K562 (cell line): ENCODE measurements around the gene LGALS7. TPM values are rescaled to one million over a fixed set of nuclear protein-coding genes. Genes with fewer than 3 reads are reported as not detected.

Source experiments
- ETS2 ChIP-seq: IDR thresholded peaks from 2 replicates; pipeline ENCODE4 v1.6.1; 2016; ENCODE audit warnings: borderline replicate concordance, missing genetic modification characterization, mild to moderate bottlenecking, moderate library complexity, missing compliant biosample characterization; ENCODE audit not compliant: poor library complexity, severe bottlenecking
- FOXJ3 ChIP-seq: sonication (generic); formaldehyde crosslinking; IDR thresholded peaks from 2 replicates; pipeline ENCODE4 v1.4.0; 2020; ENCODE audit warnings: mild to moderate bottlenecking, missing genetic modification reagents
- KDM1A ChIP-seq, 2 experiments: fragments of 450-650 bp; IDR thresholded peaks; 2 replicates each; pipeline ENCODE4 v1.6.1; 2016; ENCODE audit warnings: mild to moderate bottlenecking in 2 of 2
- KDM4B ChIP-seq, 2 experiments: fragments of 450-650 bp in 1 of 2; sonication (generic) in 1 of 2; IDR thresholded peaks; 2 replicates each; pipeline ENCODE4 v1.6.1; 2016 to 2017; ENCODE audit warnings: borderline replicate concordance in 2 of 2, antibody characterized with exemption in 1 of 2, low read depth in 1 of 2, mild to moderate bottlenecking in 1 of 2
- KHSRP ChIP-seq: fragments of 450-650 bp; IDR thresholded peaks from 2 replicates; pipeline ENCODE4 v1.6.1; 2017
- MECOM ChIP-seq: fragments of 250-450 bp; sonication (Bioruptor Pico); IDR thresholded peaks from 2 replicates; pipeline ENCODE4 v1.8.0; 2022; ENCODE audit warnings: inconsistent platforms
- PYGO2 ChIP-seq: fragments of 450-650 bp; IDR thresholded peaks from 2 replicates; pipeline ENCODE4 v1.6.1; 2016; ENCODE audit warnings: mild to moderate bottlenecking, missing genetic modification characterization, moderate library complexity, missing compliant biosample characterization
- SMAD4 ChIP-seq: fragments of 250-450 bp; sonication (Bioruptor Pico); conservative IDR thresholded peaks from 2 replicates; pipeline ENCODE4 v1.8.0; 2021; ENCODE audit warnings: inconsistent platforms, mild to moderate bottlenecking, moderate library complexity
- SOX6 ChIP-seq: fragments of 450-650 bp; IDR thresholded peaks from 2 replicates; pipeline ENCODE4 v1.6.1; 2014; ENCODE audit warnings: mild to moderate bottlenecking
- TEAD4 ChIP-seq, 2 experiments: sonication (generic) in 1 of 2; formaldehyde crosslinking in 1 of 2; IDR thresholded peaks; 2 replicates each; pipeline versions ENCODE4 v1.6.1 to v1.8.0; 2012 to 2022; ENCODE audit warnings: borderline replicate concordance in 1 of 2, inconsistent platforms in 1 of 2, low read length in 1 of 2, mild to moderate bottlenecking in 1 of 2, missing genetic modification reagents in 1 of 2
- ZEB2 ChIP-seq: fragments of 450-650 bp; IDR thresholded peaks from 2 replicates; pipeline ENCODE4 v1.6.1; 2016
- ZNF384 ChIP-seq: IDR thresholded peaks from 2 replicates; pipeline ENCODE4 v1.6.1; 2012; ENCODE audit warnings: low read depth, low read length, improper control_type of control experiment
- polyA plus RNA-seq, 8 experiments: library from polyadenylated mRNA; depleted of rRNA in 4 of 8; stranded (reverse) in 5 of 8; unstranded in 3 of 8; fragments of >200 nt; fragmentation: Nextera tagmentation in 2 of 8; fragmentation: Illumina TruSeq in 1 of 8; extraction: Ambion mirVana in 2 of 8; extraction: Trizol in 1 of 8; gene quantifications; 2 replicates each; pipeline versions ENCODE4 v1.2.1 to v1.2.3, GENCODE V29; 2011 to 2014; ENCODE audit warnings: inconsistent platforms in 1 of 8, missing spikeins in 1 of 8
- total RNA-seq, 7 experiments: library from RNA; depleted of rRNA in 6 of 7; stranded (reverse); fragments of >200 nt in 6 of 7; fragmentation: Illumina TruSeq in 2 of 7; extraction: Trizol in 2 of 7; gene quantifications; 2 replicates each; pipeline versions ENCODE4 v1.2.1 to v1.2.3, GENCODE V29; 2011 to 2021; ENCODE audit warnings: low replicate concordance in 1 of 7
- TF ChIP-seq, protein P1 (sequence below), 2 experiments: fragments of 450-650 bp in 1 of 2; sonication (generic) in 1 of 2; formaldehyde crosslinking; conservative IDR thresholded peaks; 2 replicates each; pipeline versions ENCODE4 v1.4.0 to v1.8.1; 2020 to 2022; ENCODE audit warnings: mild to moderate bottlenecking in 1 of 2, missing genetic modification reagents in 1 of 2
- TF ChIP-seq, protein P2 (sequence below): fragments of 450-650 bp; IDR thresholded peaks from 2 replicates; pipeline ENCODE4 v1.6.1; 2016; ENCODE audit warnings: mild to moderate bottlenecking, moderate library complexity
- TF ChIP-seq, protein P3 (sequence below): fragments of 450-650 bp; IDR thresholded peaks from 2 replicates; pipeline ENCODE4 v1.6.1; 2018; ENCODE audit warnings: mild to moderate bottlenecking, low read depth; ENCODE audit not compliant: partially characterized antibody

Gene LGALS7
- total and polyA plus RNA-seq, 9 of the 15 experiments (the other 6 are each of a cell fraction or from before 2014, with no cell fraction given) = not detected

DNA sequence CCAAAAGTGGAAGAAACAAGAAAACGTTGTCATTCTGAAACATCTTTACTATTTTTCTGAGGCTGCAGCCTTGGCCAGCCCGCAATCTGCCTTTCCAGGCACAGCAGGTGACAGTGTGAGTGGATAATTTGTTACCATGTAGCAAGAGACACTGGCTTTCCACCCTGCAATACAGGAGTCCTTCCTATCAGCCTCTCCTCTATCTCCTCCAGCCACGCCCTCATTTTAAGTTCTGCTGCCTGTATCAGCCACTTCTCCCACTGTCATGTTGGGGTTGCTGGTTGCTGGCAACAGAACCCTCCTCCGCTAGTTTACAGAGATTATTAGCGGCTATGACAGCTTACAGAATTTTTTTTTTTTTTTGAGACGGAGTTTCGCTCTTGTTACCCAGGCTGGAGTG lies 7.7 kb upstream of the LGALS7 start (continued):
- TF ChIP-seq, protein P1, sequence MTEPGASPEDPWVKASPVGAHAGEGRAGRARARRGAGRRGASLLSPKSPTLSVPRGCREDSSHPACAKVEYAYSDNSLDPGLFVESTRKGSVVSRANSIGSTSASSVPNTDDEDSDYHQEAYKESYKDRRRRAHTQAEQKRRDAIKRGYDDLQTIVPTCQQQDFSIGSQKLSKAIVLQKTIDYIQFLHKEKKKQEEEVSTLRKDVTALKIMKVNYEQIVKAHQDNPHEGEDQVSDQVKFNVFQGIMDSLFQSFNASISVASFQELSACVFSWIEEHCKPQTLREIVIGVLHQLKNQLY (CRISPR knock-in tag; conservative IDR thresholded peaks at IDR 0.05) = no peak
- TF ChIP-seq PYGO2 (tag) (no peak), KHSRP (no peak), KDM1A (IDR thresholded peaks at IDR 0.05) (peak in 1 of 2 experiments; percentile 38; a peak in 1 of 4 replicates), KDM4B (IDR thresholded peaks at IDR 0.05; ENCODE audit: borderline replicate concordance in 2 of 2, low read depth in 1 of 2) (no peak), TEAD4 (IDR thresholded peaks at IDR 0.05; ENCODE audit: low read length) (peak; percentile 80), TEAD4 (CRISPR knock-in tag; IDR thresholded peaks at IDR 0.05; ENCODE audit: borderline replicate concordance) (no peak), ETS2 (tag) (no peak), FOXJ3 (CRISPR knock-in tag) (peak; percentile 91), ZEB2 (peak; percentile 51; the same call in 1 of the 2 replicates), SMAD4 (CRISPR knock-in tag) (0 out of 2 replicates have a peak, but pooled peaks have one; percentile 45), ZNF384 (peak; percentile 86), SOX6 (peak; percentile 52; the same call in 1 of the 2 replicates), MECOM (CRISPR knock-in tag) (0 out of 2 replicates have a peak, but pooled peaks have one; percentile 28)
- TF ChIP-seq, protein P2, sequence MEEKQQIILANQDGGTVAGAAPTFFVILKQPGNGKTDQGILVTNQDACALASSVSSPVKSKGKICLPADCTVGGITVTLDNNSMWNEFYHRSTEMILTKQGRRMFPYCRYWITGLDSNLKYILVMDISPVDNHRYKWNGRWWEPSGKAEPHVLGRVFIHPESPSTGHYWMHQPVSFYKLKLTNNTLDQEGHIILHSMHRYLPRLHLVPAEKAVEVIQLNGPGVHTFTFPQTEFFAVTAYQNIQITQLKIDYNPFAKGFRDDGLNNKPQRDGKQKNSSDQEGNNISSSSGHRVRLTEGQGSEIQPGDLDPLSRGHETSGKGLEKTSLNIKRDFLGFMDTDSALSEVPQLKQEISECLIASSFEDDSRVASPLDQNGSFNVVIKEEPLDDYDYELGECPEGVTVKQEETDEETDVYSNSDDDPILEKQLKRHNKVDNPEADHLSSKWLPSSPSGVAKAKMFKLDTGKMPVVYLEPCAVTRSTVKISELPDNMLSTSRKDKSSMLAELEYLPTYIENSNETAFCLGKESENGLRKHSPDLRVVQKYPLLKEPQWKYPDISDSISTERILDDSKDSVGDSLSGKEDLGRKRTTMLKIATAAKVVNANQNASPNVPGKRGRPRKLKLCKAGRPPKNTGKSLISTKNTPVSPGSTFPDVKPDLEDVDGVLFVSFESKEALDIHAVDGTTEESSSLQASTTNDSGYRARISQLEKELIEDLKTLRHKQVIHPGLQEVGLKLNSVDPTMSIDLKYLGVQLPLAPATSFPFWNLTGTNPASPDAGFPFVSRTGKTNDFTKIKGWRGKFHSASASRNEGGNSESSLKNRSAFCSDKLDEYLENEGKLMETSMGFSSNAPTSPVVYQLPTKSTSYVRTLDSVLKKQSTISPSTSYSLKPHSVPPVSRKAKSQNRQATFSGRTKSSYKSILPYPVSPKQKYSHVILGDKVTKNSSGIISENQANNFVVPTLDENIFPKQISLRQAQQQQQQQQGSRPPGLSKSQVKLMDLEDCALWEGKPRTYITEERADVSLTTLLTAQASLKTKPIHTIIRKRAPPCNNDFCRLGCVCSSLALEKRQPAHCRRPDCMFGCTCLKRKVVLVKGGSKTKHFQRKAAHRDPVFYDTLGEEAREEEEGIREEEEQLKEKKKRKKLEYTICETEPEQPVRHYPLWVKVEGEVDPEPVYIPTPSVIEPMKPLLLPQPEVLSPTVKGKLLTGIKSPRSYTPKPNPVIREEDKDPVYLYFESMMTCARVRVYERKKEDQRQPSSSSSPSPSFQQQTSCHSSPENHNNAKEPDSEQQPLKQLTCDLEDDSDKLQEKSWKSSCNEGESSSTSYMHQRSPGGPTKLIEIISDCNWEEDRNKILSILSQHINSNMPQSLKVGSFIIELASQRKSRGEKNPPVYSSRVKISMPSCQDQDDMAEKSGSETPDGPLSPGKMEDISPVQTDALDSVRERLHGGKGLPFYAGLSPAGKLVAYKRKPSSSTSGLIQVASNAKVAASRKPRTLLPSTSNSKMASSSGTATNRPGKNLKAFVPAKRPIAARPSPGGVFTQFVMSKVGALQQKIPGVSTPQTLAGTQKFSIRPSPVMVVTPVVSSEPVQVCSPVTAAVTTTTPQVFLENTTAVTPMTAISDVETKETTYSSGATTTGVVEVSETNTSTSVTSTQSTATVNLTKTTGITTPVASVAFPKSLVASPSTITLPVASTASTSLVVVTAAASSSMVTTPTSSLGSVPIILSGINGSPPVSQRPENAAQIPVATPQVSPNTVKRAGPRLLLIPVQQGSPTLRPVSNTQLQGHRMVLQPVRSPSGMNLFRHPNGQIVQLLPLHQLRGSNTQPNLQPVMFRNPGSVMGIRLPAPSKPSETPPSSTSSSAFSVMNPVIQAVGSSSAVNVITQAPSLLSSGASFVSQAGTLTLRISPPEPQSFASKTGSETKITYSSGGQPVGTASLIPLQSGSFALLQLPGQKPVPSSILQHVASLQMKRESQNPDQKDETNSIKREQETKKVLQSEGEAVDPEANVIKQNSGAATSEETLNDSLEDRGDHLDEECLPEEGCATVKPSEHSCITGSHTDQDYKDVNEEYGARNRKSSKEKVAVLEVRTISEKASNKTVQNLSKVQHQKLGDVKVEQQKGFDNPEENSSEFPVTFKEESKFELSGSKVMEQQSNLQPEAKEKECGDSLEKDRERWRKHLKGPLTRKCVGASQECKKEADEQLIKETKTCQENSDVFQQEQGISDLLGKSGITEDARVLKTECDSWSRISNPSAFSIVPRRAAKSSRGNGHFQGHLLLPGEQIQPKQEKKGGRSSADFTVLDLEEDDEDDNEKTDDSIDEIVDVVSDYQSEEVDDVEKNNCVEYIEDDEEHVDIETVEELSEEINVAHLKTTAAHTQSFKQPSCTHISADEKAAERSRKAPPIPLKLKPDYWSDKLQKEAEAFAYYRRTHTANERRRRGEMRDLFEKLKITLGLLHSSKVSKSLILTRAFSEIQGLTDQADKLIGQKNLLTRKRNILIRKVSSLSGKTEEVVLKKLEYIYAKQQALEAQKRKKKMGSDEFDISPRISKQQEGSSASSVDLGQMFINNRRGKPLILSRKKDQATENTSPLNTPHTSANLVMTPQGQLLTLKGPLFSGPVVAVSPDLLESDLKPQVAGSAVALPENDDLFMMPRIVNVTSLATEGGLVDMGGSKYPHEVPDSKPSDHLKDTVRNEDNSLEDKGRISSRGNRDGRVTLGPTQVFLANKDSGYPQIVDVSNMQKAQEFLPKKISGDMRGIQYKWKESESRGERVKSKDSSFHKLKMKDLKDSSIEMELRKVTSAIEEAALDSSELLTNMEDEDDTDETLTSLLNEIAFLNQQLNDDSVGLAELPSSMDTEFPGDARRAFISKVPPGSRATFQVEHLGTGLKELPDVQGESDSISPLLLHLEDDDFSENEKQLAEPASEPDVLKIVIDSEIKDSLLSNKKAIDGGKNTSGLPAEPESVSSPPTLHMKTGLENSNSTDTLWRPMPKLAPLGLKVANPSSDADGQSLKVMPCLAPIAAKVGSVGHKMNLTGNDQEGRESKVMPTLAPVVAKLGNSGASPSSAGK = no peak
- TF ChIP-seq, protein P3, sequence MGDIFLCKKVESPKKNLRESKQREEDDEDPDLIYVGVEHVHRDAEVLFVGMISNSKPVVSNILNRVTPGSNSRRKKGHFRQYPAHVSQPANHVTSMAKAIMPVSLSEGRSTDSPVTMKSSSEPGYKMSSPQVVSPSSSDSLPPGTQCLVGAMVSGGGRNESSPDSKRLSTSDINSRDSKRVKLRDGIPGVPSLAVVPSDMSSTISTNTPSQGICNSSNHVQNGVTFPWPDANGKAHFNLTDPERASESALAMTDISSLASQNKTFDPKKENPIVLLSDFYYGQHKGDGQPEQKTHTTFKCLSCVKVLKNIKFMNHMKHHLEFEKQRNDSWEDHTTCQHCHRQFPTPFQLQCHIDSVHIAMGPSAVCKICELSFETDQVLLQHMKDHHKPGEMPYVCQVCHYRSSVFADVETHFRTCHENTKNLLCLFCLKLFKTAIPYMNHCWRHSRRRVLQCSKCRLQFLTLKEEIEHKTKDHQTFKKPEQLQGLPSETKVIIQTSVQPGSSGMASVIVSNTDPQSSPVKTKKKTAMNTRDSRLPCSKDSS = no peak
